Astrocyte (in vitro differentiated cells and primary cell): ENCODE data around the gene PIK3R4.

ENCODE experiments used
- EZH2 ChIP-seq: IDR thresholded peaks from 2 replicates; pipeline ENCODE4 v1.6.1; 2012; ENCODE audit warnings: mild to moderate bottlenecking, low read length, inconsistent platforms; ENCODE audit not compliant: insufficient read depth
- TF ChIP-seq, protein P1 (sequence below): IDR thresholded peaks from 2 replicates; pipeline ENCODE4 v1.5.1; 2011; ENCODE audit warnings: low read depth, mild to moderate bottlenecking, inconsistent platforms, low read length, moderate library complexity; ENCODE audit not compliant: insufficient read depth

DNA sequence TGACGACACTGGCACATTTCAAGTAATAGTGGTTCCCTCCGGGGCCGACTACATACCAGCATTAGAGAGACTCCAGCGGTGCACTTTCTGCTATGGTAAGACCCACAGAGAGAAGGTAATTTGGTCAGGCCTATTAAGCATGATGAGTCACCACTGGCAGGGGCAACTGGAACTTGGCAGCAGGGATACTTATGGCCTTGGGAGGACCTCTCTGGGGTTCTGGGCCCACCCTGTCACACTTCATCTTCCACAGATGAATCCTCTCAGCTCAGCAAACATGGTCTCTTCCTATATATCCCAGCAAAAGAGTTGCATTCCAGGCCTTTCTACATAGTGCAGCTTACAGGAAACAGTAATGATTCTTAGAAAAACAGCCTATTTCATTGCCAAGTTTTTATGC lies 88.0 kb downstream of the PIK3R4 start:
- TF ChIP-seq, protein P1, sequence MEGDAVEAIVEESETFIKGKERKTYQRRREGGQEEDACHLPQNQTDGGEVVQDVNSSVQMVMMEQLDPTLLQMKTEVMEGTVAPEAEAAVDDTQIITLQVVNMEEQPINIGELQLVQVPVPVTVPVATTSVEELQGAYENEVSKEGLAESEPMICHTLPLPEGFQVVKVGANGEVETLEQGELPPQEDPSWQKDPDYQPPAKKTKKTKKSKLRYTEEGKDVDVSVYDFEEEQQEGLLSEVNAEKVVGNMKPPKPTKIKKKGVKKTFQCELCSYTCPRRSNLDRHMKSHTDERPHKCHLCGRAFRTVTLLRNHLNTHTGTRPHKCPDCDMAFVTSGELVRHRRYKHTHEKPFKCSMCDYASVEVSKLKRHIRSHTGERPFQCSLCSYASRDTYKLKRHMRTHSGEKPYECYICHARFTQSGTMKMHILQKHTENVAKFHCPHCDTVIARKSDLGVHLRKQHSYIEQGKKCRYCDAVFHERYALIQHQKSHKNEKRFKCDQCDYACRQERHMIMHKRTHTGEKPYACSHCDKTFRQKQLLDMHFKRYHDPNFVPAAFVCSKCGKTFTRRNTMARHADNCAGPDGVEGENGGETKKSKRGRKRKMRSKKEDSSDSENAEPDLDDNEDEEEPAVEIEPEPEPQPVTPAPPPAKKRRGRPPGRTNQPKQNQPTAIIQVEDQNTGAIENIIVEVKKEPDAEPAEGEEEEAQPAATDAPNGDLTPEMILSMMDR, result no peak
- no peak for TF ChIP-seq EZH2
